GM13976 (cell line): ENCODE data around the gene OR4D6.

Experiments
- DNase-seq: peaks from one replicate; pipeline ENCODE4 v3.0.0; 2012; ENCODE audit warnings: low spot score
- CTCF ChIP-seq: IDR thresholded peaks from 2 replicates; pipeline ENCODE4 v1.5.1; 2012; ENCODE audit warnings: borderline replicate concordance, mild to moderate bottlenecking; ENCODE audit not compliant: insufficient read depth; ENCODE audit errors: extremely low read depth, missing control alignments, control extremely low read depth
- in situ Hi-C: fragments of 300-500 bp; cut with MboI; formaldehyde crosslinking; loops from one replicate; pipeline ENCODE4 v1.12.0; 2022; ENCODE audit warnings: low sequenced_read_pairs, mixed read lengths, inconsistent platforms; ENCODE audit not compliant: unreplicated experiment

The OR4D6 gene

GRCh38 chr11:59456661-59457060, at the start of gene OR4D6:
Gene OR4D6 (plus strand): TSS chr11:59456961. CDS start chr11:59456961, 0 bp downstream.
- DNase-seq, result no peak
- TF ChIP-seq CTCF, result no peak
- in situ Hi-C loops, result no loop called here

GRCh38 chr11:59413646-59414045, 43.1 kb upstream of the OR4D6 start:
- in situ Hi-C loops, result no loop called here
- no peak for TF ChIP-seq CTCF
- DNase-seq, result no peak

GRCh38 chr11:59415111-59415510, 41.6 kb upstream of the OR4D6 start:
- DNase-seq, result no peak

GRCh38 chr11:59416613-59417012, 40.1 kb upstream of the OR4D6 start:
- TF ChIP-seq CTCF, result no peak
- in situ Hi-C loops, result no loop called here
- no peak for DNase-seq

More at GRCh38 chr11:59415111-59415510, 41.6 kb upstream of the OR4D6 start:
- in situ Hi-C loops, result no loop called here
- TF ChIP-seq CTCF, result no peak

- in situ Hi-C loops, result no loop called here
- no peak for TF ChIP-seq CTCF
- no peak for DNase-seq
These were observed 39.7 kb upstream of the OR4D6 start for GRCh38 chr11:59417023-59417422.

GRCh38 chr11:59418156-59418555, 38.6 kb upstream of the OR4D6 start:
- in situ Hi-C loops, result no loop called here
- TF ChIP-seq CTCF, result no peak
- DNase-seq, result no peak

GRCh38 chr11:59423835-59424234, 32.9 kb upstream of the OR4D6 start:
- DNase-seq, result no peak
- in situ Hi-C loops, result loop anchor here (10.0 kb wide), 2 partner anchors 129 to 239 kb away; no protein-coding TSS in a partner anchor
- TF ChIP-seq CTCF, result no peak
